ENCODE measurements around the gene ANKRD33.

ANKRD33 gene

DNA sequence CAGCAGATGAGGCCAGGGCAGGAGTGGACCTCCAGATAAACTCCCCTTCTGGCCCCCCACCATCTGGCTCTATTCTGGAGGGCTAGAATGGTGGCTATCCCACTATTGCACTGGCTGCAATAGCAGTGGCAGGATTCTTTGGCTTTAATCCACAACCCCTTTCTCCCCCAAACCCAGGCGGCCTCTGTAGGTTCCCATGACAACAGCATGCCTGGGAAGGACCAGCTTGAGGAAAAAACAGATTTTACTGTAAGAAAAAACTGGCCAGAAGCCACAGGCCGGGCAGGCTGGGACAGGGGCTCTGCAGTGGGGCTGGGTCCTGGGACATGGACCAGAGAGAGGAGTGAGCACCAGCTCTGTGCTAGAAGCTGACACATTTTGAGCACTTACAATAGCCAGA is 50.0 kb downstream of the ANKRD33 start:
- in situ Hi-C loops (cut with MboI; ENCODE audit: low sequenced_read_pairs) = no loop called here

GRCh38 chr12:51938726-51939125 is 50.8 kb downstream of the ANKRD33 start:
- in situ Hi-C loops (cut with MboI; ENCODE audit: low sequenced_read_pairs) = no loop called here

DNA sequence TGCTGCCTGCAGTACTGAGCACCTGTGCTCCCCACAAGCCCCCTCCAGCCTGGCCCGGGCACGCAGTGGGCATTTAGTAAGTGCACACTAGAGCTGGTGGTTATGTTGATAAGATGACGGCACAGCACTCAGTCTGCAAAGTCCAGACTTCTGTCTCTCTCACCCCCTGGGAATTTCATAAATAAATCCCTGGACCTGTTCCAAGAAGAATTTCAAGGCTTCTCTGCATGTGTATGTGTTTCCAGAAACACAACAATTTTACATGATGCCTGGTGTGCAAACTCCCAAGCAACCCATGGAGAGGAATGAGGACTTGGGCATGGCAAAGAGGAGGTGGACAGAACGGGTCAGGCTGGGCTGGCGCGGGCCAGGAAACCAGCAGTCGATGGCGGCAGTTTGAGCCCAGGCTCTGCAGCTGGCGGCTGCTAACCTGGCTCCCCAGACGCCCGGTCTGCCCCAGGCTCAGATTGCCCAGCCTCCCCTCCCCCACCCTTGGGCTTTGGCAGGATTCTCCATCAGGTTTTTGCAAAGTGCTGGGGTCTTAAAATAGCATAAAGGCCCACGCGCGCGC is 53.2 kb downstream of the ANKRD33 start:
- in situ Hi-C loops (cut with MboI; ENCODE audit: low sequenced_read_pairs) = no loop called here
